ENCODE results near the gene ZNF425.

DNA sequence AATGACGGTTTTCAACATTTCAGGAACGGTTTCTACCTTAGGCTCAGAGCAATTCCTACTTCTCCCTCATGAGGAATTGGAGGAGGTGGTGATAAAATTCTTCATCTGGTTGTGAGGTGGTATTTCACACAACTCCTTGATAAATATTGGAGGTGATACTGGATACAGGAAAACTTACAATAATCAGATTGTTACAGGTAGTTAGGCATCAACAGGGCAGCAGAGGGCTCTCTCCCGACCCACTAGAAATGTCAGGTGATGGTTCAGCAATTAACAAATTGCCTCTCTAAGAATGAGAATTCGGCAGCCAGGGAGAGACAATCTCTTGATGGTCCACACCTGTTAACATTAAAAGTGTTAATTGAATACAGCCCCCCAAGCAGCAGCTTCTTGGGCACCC lies 58.3 kb downstream of the ZNF425 start:
- no peak for TF ChIP-seq CTCF (IDR thresholded peaks at IDR 0.05)
- TF ChIP-seq POLR2A (IDR thresholded peaks at IDR 0.05): no peak

All from uterus (tissue), 2 donors.